B cell (primary cell): ENCODE results near the gene CPN1. TPM values are rescaled to one million over a fixed set of nuclear protein-coding genes. Genes with fewer than 3 reads are reported as not detected.

ENCODE experiments used
- ATAC-seq: fragments of 200-7000 bp; cut with Tn5 transposase; one replicate; pipeline ENCODE4 v1.10.0; 2021; ENCODE audit warnings: low read depth, mild to moderate bottlenecking, moderate number of reproducible peaks, moderate library complexity
- CTCF ChIA-PET: fragments of 350-600 bp; sonication (Branson Sonifier 250); formaldehyde crosslinking; loops from one replicate; lab custom pipeline; 2021; ENCODE audit warnings: antibody characterized with exemption, inconsistent platforms; lab: Charles Lee
- POLR2A ChIA-PET: fragments of 350-600 bp; sonication (Branson Sonifier 250); formaldehyde crosslinking; loops from one replicate; lab custom pipeline; 2021; ENCODE audit warnings: antibody characterized with exemption; lab: Charles Lee
- DNase-seq: peaks from one replicate; pipeline ENCODE4 v3.0.0; 2013
- H2AFZ ChIP-seq: 2 replicates; pipeline ENCODE4 v1.6.1; 2012; ENCODE audit warnings: mild to moderate bottlenecking, low read depth, low read length; ENCODE audit not compliant: insufficient read depth, poor library complexity, severe bottlenecking
- H3K27ac ChIP-seq, 2 donors: 1 replicate in 1 of 2; 2 replicates in 1 of 2; pipeline ENCODE4 v1.5.1; 2012 to 2013; ENCODE audit warnings: low read length in 2 of 2, mild to moderate bottlenecking in 2 of 2, moderate library complexity in 1 of 2
- H3K27me3 ChIP-seq, 4 experiments: fragments of 200-600 bp in 1 of 4; sonication (generic) in 1 of 4; replicated peaks in 1 of 4; 1 replicate in 2 of 4; 2 replicates in 2 of 4; pipeline versions ENCODE4 v1.6.1 to v1.7.0; 2013 to 2016; ENCODE audit warnings: low read length in 3 of 4, mild to moderate bottlenecking in 2 of 4, mixed read lengths in 1 of 4, moderate library complexity in 1 of 4; ENCODE audit not compliant: insufficient read depth in 4 of 4, control insufficient read depth in 3 of 4; ENCODE audit errors: control extremely low read depth in 1 of 4
- H3K36me3 ChIP-seq, 2 experiments: replicated peaks in 1 of 2; 1 replicate in 1 of 2; 2 replicates in 1 of 2; pipeline versions ENCODE4 v1.6.1 to v1.7.1; 2013; ENCODE audit warnings: low read length in 1 of 2; ENCODE audit not compliant: insufficient read depth in 2 of 2, control insufficient read depth in 1 of 2; ENCODE audit errors: control extremely low read depth in 1 of 2, extremely low read depth in 1 of 2
- H3K4me1 ChIP-seq, 2 donors: fragments of 200-600 bp in 1 of 2; sonication (generic) in 1 of 2; 1 replicate in 1 of 2; 2 replicates in 1 of 2; pipeline versions ENCODE4 v1.5.1 to v1.6.1; 2013 to 2017; ENCODE audit warnings: low read length in 2 of 2; ENCODE audit not compliant: control insufficient read depth in 2 of 2, insufficient read depth in 2 of 2
- H3K4me2 ChIP-seq: replicated peaks from 2 replicates; pipeline ENCODE3; 2012; ENCODE audit warnings: mild to moderate bottlenecking, low read depth, low read length; ENCODE audit not compliant: poor library complexity, severe bottlenecking
- H3K4me3 ChIP-seq, 5 experiments: fragments of 200-600 bp in 1 of 5; sonication (generic) in 1 of 5; 1 replicate in 3 of 5; 2 replicates in 2 of 5; pipeline versions ENCODE4 v1.5.1 to v1.7.0; 2011 to 2016; ENCODE audit warnings: low read length in 4 of 5, mild to moderate bottlenecking in 4 of 5, low read depth in 2 of 5, control low read depth in 1 of 5, moderate library complexity in 1 of 5; ENCODE audit not compliant: insufficient read depth in 1 of 5; ENCODE audit errors: control extremely low read depth in 1 of 5, extremely low read depth in 1 of 5
- H3K79me2 ChIP-seq: fragments of 200-600 bp; sonication (generic); one replicate; pipeline ENCODE4 v1.6.0; 2016; ENCODE audit warnings: low read length; ENCODE audit not compliant: control insufficient read depth, insufficient read depth
- H3K9ac ChIP-seq: fragments of 200-600 bp; sonication (generic); 2 replicates; pipeline ENCODE4 v1.6.1; 2017; ENCODE audit warnings: mild to moderate bottlenecking, low read length, moderate library complexity
- H3K9me3 ChIP-seq, 3 donors: one replicate each; pipeline versions ENCODE4 v1.6.1 to v1.7.1; 2013; ENCODE audit warnings: low read length in 2 of 3; ENCODE audit not compliant: control insufficient read depth in 2 of 3, insufficient read depth in 1 of 3; ENCODE audit errors: control extremely low read depth in 1 of 3
- H4K20me1 ChIP-seq: 2 replicates; pipeline ENCODE4 v1.6.0; 2012; ENCODE audit warnings: mild to moderate bottlenecking, low read length; ENCODE audit not compliant: insufficient read depth, control insufficient read depth, poor library complexity, severe bottlenecking
- H3K27ac Mint-ChIP-seq: one replicate; pipeline ENCODE4 v1.8.0; 2021; ENCODE audit warnings: mixed read lengths
- H3K27me3 Mint-ChIP-seq: one replicate; pipeline ENCODE4 v1.8.0; 2021; ENCODE audit warnings: mixed read lengths
- H3K4me1 Mint-ChIP-seq: one replicate; pipeline ENCODE4 v1.8.0; 2021; ENCODE audit warnings: mixed read lengths
- H3K4me3 Mint-ChIP-seq: one replicate; pipeline ENCODE4 v1.8.0; 2021; ENCODE audit warnings: mixed read lengths
- H3K9me3 Mint-ChIP-seq: one replicate; pipeline ENCODE4 v1.8.0; 2022; ENCODE audit warnings: mixed read lengths; ENCODE audit not compliant: insufficient read depth
- CTCF ChIP-seq: fragments of 200-600 bp; IDR thresholded peaks from one replicate; pipeline ENCODE4 v1.8.0; 2022; ENCODE audit warnings: antibody characterized with exemption, mild to moderate bottlenecking
- EZH2 ChIP-seq: IDR thresholded peaks from 2 replicates; pipeline ENCODE4 v1.6.1; 2012; ENCODE audit warnings: borderline replicate concordance, low read depth, mild to moderate bottlenecking, moderate library complexity, low read length; ENCODE audit not compliant: insufficient read depth, poor library complexity, severe bottlenecking
- WGBS: methylation state at CpG from one replicate; pipeline ENCODE4 v1.1.5; 2013; ENCODE audit warnings: missing lambda C conversion rate; ENCODE audit not compliant: insufficient coverage; 5-methylcytosine and 5-hydroxymethylcytosine counted together
- intact Hi-C: fragments of 100-400 bp; cut with micrococcal nuclease; formaldehyde crosslinking; loops from one replicate; pipeline ENCODE4 v1.10.0; 2022
- polyA plus RNA-seq: library from polyadenylated mRNA; depleted of rRNA; stranded (reverse); fragments of >200 nt; gene quantifications from 2 replicates; pipeline ENCODE4 v1.2.3, GENCODE V29; 2012
- total RNA-seq, 2 donors: library from RNA; stranded (reverse); fragments of 120-200 nt in 1 of 2; gene quantifications; 1 replicate in 1 of 2; 2 replicates in 1 of 2; pipeline versions ENCODE4 v1.2.3 to v1.2.4, GENCODE V29; 2013 to 2022

CPN1 gene
- total and polyA plus RNA-seq, 2 donors (not counting 1 experiment from before 2014, with no cell fraction given): not detected

- Histone ChIP-seq H3K9me3 (no peaks in the 10 kb centered on the region), H3K36me3 (no peaks in the 10 kb centered on the region), H3K4me3 (no peak overlapping the region), H3K9ac (no peak overlapping the region), H4K20me1 (no peaks in the 10 kb centered on the region), H3K4me1 (no peaks in the 10 kb centered on the region), H3K27ac (no peak overlapping the region), H3K79me2 (no peaks in the 10 kb centered on the region), H3K4me2 (no peak overlapping the region), H3K27me3 (peaks cover 0 to 3% (median 0%) of the 10 kb centered on the region in 4 experiments), H2AFZ (no peak overlapping the region)
- no peak for DNase-seq
- Mint-ChIP-seq H3K9me3 (no peaks in the 10 kb centered on the region), H3K4me1 (no peaks in the 10 kb centered on the region), H3K27me3 (peaks cover 32% of the 10 kb centered on the region), H3K4me3 (no peak overlapping the region), H3K27ac (no peak overlapping the region)
- WGBS: 100% methylated on average over 1 of the region's 2 CpGs
- POLR2A ChIA-PET: no interaction called here
- intact Hi-C loops: no loop called here
- TF ChIP-seq CTCF (no peak), EZH2 (no peak)
- no peak for ATAC-seq
- CTCF ChIA-PET: no interaction called here
Observed at GRCh38 chr10:100120550-100120949, 38.9 kb upstream of the CPN1 start.

- Mint-ChIP-seq H3K9me3 (no peaks in the 10 kb centered on the region), H3K4me1 (no peaks in the 10 kb centered on the region), H3K27me3 (peaks cover 37% of the 10 kb centered on the region), H3K27ac (no peak overlapping the region), H3K4me3 (no peak overlapping the region)
- Histone ChIP-seq H3K9ac (no peak overlapping the region), H3K27ac (no peak overlapping the region), H2AFZ (no peak overlapping the region), H4K20me1 (no peaks in the 10 kb centered on the region), H3K4me3 (no peak overlapping the region), H3K4me2 (no peak overlapping the region), H3K27me3 (peaks cover 0 to 3% (median 0%) of the 10 kb centered on the region in 4 experiments), H3K9me3 (no peaks in the 10 kb centered on the region), H3K36me3 (no peaks in the 10 kb centered on the region), H3K79me2 (no peaks in the 10 kb centered on the region), H3K4me1 (no peaks in the 10 kb centered on the region)
- POLR2A ChIA-PET: no interaction called here
- TF ChIP-seq CTCF: no peak
- TF ChIP-seq EZH2: no peak
- ATAC-seq (no peak), DNase-seq (no peak)
- intact Hi-C loops: no loop called here
- CTCF ChIA-PET: interaction anchor here (0.6 kb wide), 1 partner anchor 157 kb away, joined by 3 read pairs; no protein-coding TSS in a partner anchor
- no CpG with 5 or more reads among the region's 4 CpGs for WGBS
Observed at GRCh38 chr10:100119726-100120125, 38.1 kb upstream of the CPN1 start.
